CD8-positive, alpha-beta memory T cell (primary cell): ENCODE data around the gene SRPK2. TPM values are rescaled to one million over a fixed set of nuclear protein-coding genes. Genes with fewer than 3 reads are reported as not detected.
"Not testable (repeated sequence)": the region's sequence is repeated elsewhere in the genome, so short reads cannot be mapped to it uniquely, and the experiment has no call there.

ENCODE experiments used
- CTCF ChIA-PET: fragments of 350-600 bp; sonication (Branson Sonifier 250); formaldehyde crosslinking; loops from one replicate; lab custom pipeline; 2021; ENCODE audit warnings: antibody characterized with exemption; lab: Charles Lee
- POLR2A ChIA-PET: fragments of 350-600 bp; sonication (Branson Sonifier 250); formaldehyde crosslinking; loops from one replicate; lab custom pipeline; 2021; ENCODE audit warnings: antibody characterized with exemption; lab: Charles Lee
- DNase-seq, 5 donors: peaks; one replicate each; pipeline versions ENCODE4 v3.0.0 to v3.0.0-alpha.2; 2020 to 2022; ENCODE audit warnings: mixed read lengths in 1 of 5
- H3K27ac ChIP-seq: one replicate; pipeline ENCODE4 v1.7.0; 2013; ENCODE audit warnings: low read depth, mild to moderate bottlenecking, low read length, moderate library complexity
- H3K27me3 ChIP-seq: 2 replicates; pipeline ENCODE4 v1.7.0; 2013; ENCODE audit warnings: low read length, mild to moderate bottlenecking; ENCODE audit not compliant: insufficient read depth, poor library complexity, severe bottlenecking
- H3K36me3 ChIP-seq: 2 replicates; pipeline ENCODE4 v1.7.0; 2013; ENCODE audit warnings: mild to moderate bottlenecking, low read length, moderate library complexity; ENCODE audit not compliant: insufficient read depth
- H3K4me1 ChIP-seq: 2 replicates; pipeline ENCODE4 v1.7.0; 2013; ENCODE audit warnings: mild to moderate bottlenecking, low read length, moderate library complexity; ENCODE audit not compliant: insufficient read depth
- H3K4me3 ChIP-seq: 2 replicates; pipeline ENCODE4 v1.7.0; 2013; ENCODE audit warnings: mild to moderate bottlenecking, low read length
- H3K9me3 ChIP-seq: 2 replicates; pipeline ENCODE4 v1.7.0; 2013; ENCODE audit warnings: mild to moderate bottlenecking, low read length
- H3K27ac Mint-ChIP-seq, 8 donors: one replicate each; pipeline ENCODE4 v1.8.0; 2020 to 2021; ENCODE audit warnings: mixed read lengths in 8 of 8, mild to moderate bottlenecking in 6 of 8, inconsistent platforms in 3 of 8, moderate library complexity in 3 of 8
- H3K27me3 Mint-ChIP-seq, 2 donors: one replicate each; pipeline ENCODE4 v1.8.0; 2020 to 2021; ENCODE audit warnings: mixed read lengths in 2 of 2, mild to moderate bottlenecking in 1 of 2, moderate library complexity in 1 of 2
- H3K36me3 Mint-ChIP-seq, 3 donors: one replicate each; pipeline ENCODE4 v1.8.0; 2020 to 2021; ENCODE audit warnings: mixed read lengths in 3 of 3, inconsistent platforms in 1 of 3, mild to moderate bottlenecking in 1 of 3
- H3K4me1 Mint-ChIP-seq, 3 donors: one replicate each; pipeline ENCODE4 v1.8.0; 2020 to 2021; ENCODE audit warnings: mixed read lengths in 3 of 3, inconsistent platforms in 1 of 3, mild to moderate bottlenecking in 1 of 3
- H3K4me3 Mint-ChIP-seq, 7 donors: one replicate each; pipeline ENCODE4 v1.8.0; 2020 to 2021; ENCODE audit warnings: mixed read lengths in 7 of 7, mild to moderate bottlenecking in 6 of 7, moderate library complexity in 4 of 7, inconsistent platforms in 2 of 7
- H3K9me3 Mint-ChIP-seq, 5 donors: one replicate each; pipeline ENCODE4 v1.8.0; 2020 to 2022; ENCODE audit warnings: mixed read lengths in 5 of 5, mild to moderate bottlenecking in 3 of 5, moderate library complexity in 2 of 5, inconsistent platforms in 1 of 5
- polyA plus RNA-seq: library from polyadenylated mRNA; unstranded; fragments of 300-500 nt; fragmentation: Illumina TruSeq; gene quantifications from one replicate; pipeline ENCODE4 v1.2.3, GENCODE V29; 2021
- total RNA-seq, 2 experiments: library from RNA; stranded (reverse); gene quantifications; one replicate each; pipeline ENCODE4 v1.2.3, GENCODE V29; 2021

The SRPK2 gene
- total and polyA plus RNA-seq, 3 experiments from 2014 or later: 40.8 to 59.5 (median 41.3) TPM

DNA sequence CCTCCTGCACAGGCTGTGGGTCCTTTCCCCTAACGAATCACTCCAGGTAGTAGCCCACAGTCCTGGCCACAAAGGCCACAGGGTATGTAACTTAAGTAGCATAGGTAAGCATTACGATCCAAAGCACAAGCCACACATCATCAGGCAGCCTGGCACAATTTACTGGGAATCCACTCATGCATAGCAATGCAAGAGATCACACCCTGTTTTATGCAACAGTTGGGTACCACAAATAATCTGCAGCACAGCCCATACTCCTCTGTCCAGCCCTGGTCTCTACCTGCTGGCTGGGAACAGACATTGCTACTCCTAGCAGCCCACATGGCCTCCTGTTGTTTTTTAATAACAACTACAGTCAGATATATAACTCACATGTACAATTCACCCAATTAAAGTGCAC is 34.3 kb downstream of the SRPK2 start:
- H3K9me3 ChIP-seq: no peaks in the 10 kb centered on the region
- no peaks in the 10 kb centered on the region for H3K27me3 Mint-ChIP-seq
- H3K4me3 ChIP-seq: no peak overlapping the region
- peak overlapping the region; percentile 30 for H3K27ac ChIP-seq
- no peaks in the 10 kb centered on the region for H3K9me3 Mint-ChIP-seq
- peaks cover 63% of the 10 kb centered on the region for H3K4me1 ChIP-seq
- H3K4me3 Mint-ChIP-seq: peak overlapping the region in 6 of 7 donors; percentile 61 to 84 (median 75)
- no peak for DNase-seq
- peak overlapping the region; percentile 72 to 96 (median 92) for H3K27ac Mint-ChIP-seq
- H3K4me1 Mint-ChIP-seq: peaks cover 54 to 76% (median 76%) of the 10 kb centered on the region in 3 donors
- no peaks in the 10 kb centered on the region for H3K27me3 ChIP-seq
- CTCF ChIA-PET: no interaction called here
- H3K36me3 ChIP-seq: no peaks in the 10 kb centered on the region
- POLR2A ChIA-PET: interaction anchor here (1.0 kb wide), 1 partner anchor 34 kb away, joined by 3 read pairs; the partner anchor contains the start of gene SRPK2
- H3K36me3 Mint-ChIP-seq: no peaks in the 10 kb centered on the region

DNA sequence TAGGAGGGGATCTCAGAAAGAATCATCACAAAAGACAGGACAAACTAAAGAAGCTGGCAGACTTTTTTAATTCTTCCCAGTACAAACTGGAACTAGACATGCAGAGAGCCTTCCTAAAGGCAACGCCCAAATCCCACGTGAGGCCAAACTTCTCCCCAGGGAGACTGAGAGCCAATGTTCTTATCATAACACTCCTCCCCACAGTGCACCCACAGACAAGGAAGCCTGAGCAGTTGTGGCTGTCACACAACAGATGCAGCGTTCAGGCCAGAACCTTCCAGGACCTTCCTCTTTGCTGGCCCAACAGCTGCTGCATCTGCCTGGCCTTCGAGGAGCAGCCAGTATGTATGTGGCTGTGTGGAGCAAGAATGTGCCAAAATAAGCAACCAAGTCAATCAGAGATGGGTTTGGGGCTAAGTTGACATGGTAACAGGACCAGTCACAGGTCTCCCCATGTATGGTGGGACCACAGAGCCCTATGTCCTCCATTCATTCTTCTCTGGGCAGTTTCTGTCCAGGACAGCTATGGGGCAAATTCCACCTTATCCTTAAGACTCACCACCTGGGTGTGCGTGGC is 34.9 kb downstream of the SRPK2 start:
- no peaks in the 10 kb centered on the region for H3K27me3 ChIP-seq
- Mint-ChIP-seq H3K27ac (peak overlapping the region; percentile 77 to 96 (median 92)), H3K36me3 (no peaks in the 10 kb centered on the region), H3K9me3 (no peaks in the 10 kb centered on the region), H3K4me1 (peaks cover 55 to 76% (median 76%) of the 10 kb centered on the region in 3 donors), H3K27me3 (no peaks in the 10 kb centered on the region), H3K4me3 (peak overlapping the region in 6 of 7 donors; percentile 62 to 84 (median 75))
- ChIA-PET POLR2A (interaction anchor here (0.7 to 1.0 kb wide), 2 partner anchors 35 to 283 kb away, joined by 3 read pairs; partner anchors contain the start of gene SRPK2), CTCF (interaction anchor here (1.4 to 2.8 kb wide), 3 partner anchors 34 to 76 kb away, joined by 3 to 9 read pairs (median 5); partner anchors contain the start of gene SRPK2)
- H3K27ac ChIP-seq: peak overlapping the region; percentile 30
- no peaks in the 10 kb centered on the region for H3K9me3 ChIP-seq
- peak in 1 of 5 donors; percentile 49 for DNase-seq
- H3K4me3 ChIP-seq: peak overlapping the region; percentile 27
- no peaks in the 10 kb centered on the region for H3K36me3 ChIP-seq
- peaks cover 63% of the 10 kb centered on the region for H3K4me1 ChIP-seq

GRCh38 chr7:105352901-105353668 is 35.6 kb downstream of the SRPK2 start:
- Histone ChIP-seq H3K36me3 (no peaks in the 10 kb centered on the region), H3K9me3 (no peaks in the 10 kb centered on the region), H3K4me3 (peak overlapping the region; percentile 27), H3K27ac (no peak overlapping the region), H3K4me1 (peaks cover 69% of the 10 kb centered on the region), H3K27me3 (no peaks in the 10 kb centered on the region)
- CTCF ChIA-PET: interaction anchor here (0.9 to 2.8 kb wide), 8 partner anchors 15 to 134 kb away, joined by 3 to 9 read pairs (median 4); partner anchors contain the start of gene SRPK2
- Mint-ChIP-seq H3K9me3 (no peaks in the 10 kb centered on the region), H3K27ac (peak overlapping the region; percentile 77 to 96 (median 94)), H3K4me1 (peaks cover 53 to 69% (median 69%) of the 10 kb centered on the region in 3 donors), H3K27me3 (no peaks in the 10 kb centered on the region), H3K36me3 (no peaks in the 10 kb centered on the region), H3K4me3 (peak overlapping the region in 6 of 7 donors; percentile 71 to 88 (median 81))
- no peak for DNase-seq
- POLR2A ChIA-PET: interaction anchor here (0.7 to 1.4 kb wide), 4 partner anchors 35 to 336 kb away, joined by 3 to 10 read pairs (median 3); partner anchors contain the start of gene SRPK2

GRCh38 chr7:105352018-105352612 is 36.6 kb downstream of the SRPK2 start:
- Histone ChIP-seq H3K36me3 (no peaks in the 10 kb centered on the region), H3K9me3 (no peaks in the 10 kb centered on the region), H3K4me1 (peaks cover 78% of the 10 kb centered on the region), H3K27me3 (no peaks in the 10 kb centered on the region), H3K4me3 (no peak overlapping the region), H3K27ac (no peak overlapping the region)
- no peaks in the 10 kb centered on the region for H3K9me3 Mint-ChIP-seq
- peaks cover 55 to 74% (median 72%) of the 10 kb centered on the region in 3 donors for H3K4me1 Mint-ChIP-seq
- peak overlapping the region; percentile 36 to 88 (median 78) for H3K4me3 Mint-ChIP-seq
- DNase-seq: peak; percentile 29 to 80 (median 76)
- peak overlapping the region; percentile 77 to 96 (median 95) for H3K27ac Mint-ChIP-seq
- POLR2A ChIA-PET: interaction anchor here (1.0 to 1.4 kb wide), 2 partner anchors 36 to 335 kb away, joined by 3 to 10 read pairs; partner anchors contain the start of gene SRPK2
- CTCF ChIA-PET: interaction anchor here (0.5 to 2.8 kb wide), 10 partner anchors 10 to 135 kb away, joined by 3 to 9 read pairs (median 4); partner anchors contain the start of gene SRPK2
- H3K27me3 Mint-ChIP-seq: no peaks in the 10 kb centered on the region
- no peaks in the 10 kb centered on the region for H3K36me3 Mint-ChIP-seq

- no peaks in the 10 kb centered on the region for H3K27me3 ChIP-seq
- DNase-seq: no peak
- H3K4me3 Mint-ChIP-seq: peak overlapping the region in 6 of 7 donors; percentile 13 to 47 (median 38)
- peaks cover 83% of the 10 kb centered on the region for H3K4me1 ChIP-seq
- peak overlapping the region; percentile 14 to 81 (median 46) for H3K27ac Mint-ChIP-seq
- no peak overlapping the region for H3K27ac ChIP-seq
- no peaks in the 10 kb centered on the region for H3K36me3 Mint-ChIP-seq
- no peaks in the 10 kb centered on the region for H3K9me3 Mint-ChIP-seq
- peaks cover 62 to 77% (median 76%) of the 10 kb centered on the region in 3 donors for H3K4me1 Mint-ChIP-seq
- no peaks in the 10 kb centered on the region for H3K27me3 Mint-ChIP-seq
- no peak overlapping the region for H3K4me3 ChIP-seq
- CTCF ChIA-PET: interaction anchor here (0.6 to 1.5 kb wide), 5 partner anchors 9 to 253 kb away, joined by 3 to 5 read pairs (median 3); partner anchors contain the start of gene SRPK2
- no peaks in the 10 kb centered on the region for H3K9me3 ChIP-seq
- H3K36me3 ChIP-seq: no peaks in the 10 kb centered on the region
- POLR2A ChIA-PET: interaction anchor here (0.7 kb wide), 1 partner anchor 395 kb away, joined by 6 read pairs; no protein-coding TSS in a partner anchor
These were observed 37.8 kb downstream of the SRPK2 start for GRCh38 chr7:105350906-105351305.

DNA sequence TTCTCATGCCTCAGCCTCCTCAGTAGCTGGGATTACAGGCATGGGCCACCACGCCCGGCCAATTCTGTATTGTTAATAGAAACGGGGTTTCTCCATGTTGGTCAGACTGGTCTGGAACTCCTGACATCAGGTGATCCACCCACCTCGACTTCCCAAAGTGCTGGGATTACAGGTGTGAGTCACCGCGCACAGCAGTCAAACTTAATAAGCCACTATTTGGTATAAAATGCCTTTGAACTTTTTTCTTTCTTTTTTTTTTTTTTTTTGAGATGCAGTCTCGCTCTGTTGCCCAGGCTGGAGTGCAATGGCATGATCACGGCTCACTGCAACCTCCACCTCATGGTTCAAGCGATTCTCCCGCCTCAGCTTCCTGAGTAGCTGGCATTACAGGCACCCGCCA is 40.5 kb downstream of the SRPK2 start:
- H3K9me3 ChIP-seq, H3K36me3 Mint-ChIP-seq, H3K27ac Mint-ChIP-seq, H3K27me3 Mint-ChIP-seq, CTCF ChIA-PET, DNase-seq, H3K27me3 ChIP-seq, H3K27ac ChIP-seq, H3K36me3 ChIP-seq, H3K4me3 ChIP-seq, H3K9me3 Mint-ChIP-seq: not testable (repeated sequence)
- Mint-ChIP-seq H3K4me3 (peak overlapping the region in 3 of 7 donors; percentile 27 to 47 (median 29)), H3K4me1 (peaks cover 60 to 78% (median 74%) of the 10 kb centered on the region in 3 donors)
- POLR2A ChIA-PET: interaction anchor here (1.2 kb wide), 1 partner anchor 40 kb away, joined by 3 read pairs; no protein-coding TSS in a partner anchor
- peaks cover 74% of the 10 kb centered on the region for H3K4me1 ChIP-seq

DNA sequence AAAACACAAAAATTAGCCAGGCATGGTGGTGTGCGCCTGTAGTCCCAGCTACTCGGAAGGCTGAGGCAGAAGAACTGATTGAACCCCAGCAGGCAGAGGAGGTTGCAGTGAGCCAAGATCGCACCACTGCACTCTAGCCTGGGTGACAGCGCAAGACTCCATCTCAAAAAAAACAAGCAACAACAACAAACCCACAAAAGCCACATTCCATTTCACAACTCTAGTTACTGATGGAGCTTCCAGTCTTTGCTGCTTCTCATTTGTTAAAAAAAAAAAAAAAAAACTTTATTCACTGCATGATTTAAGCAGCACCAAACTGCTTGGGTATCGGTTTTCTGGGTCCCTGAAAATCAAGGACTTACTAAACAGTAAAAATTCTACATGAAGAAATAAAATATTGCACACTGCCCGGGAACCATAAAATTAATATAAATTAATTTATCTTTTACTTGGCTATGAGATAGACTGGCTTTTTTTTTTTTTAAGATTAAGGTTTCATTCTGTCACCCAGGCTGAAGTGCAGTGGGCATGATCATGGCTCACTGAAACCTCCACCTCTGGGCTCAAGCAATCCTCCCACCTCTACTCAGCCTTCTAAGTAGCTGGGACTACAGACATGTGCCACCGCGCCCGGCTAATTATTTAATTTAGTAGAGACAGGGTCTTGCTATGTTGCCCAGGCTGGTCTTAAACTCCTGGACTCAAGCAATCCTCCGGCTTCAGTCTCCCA is 42.0 kb downstream of the SRPK2 start:
- no peak overlapping the region for H3K4me3 ChIP-seq
- DNase-seq: peak in 2 of 5 donors; percentile 59 to 74
- H3K27me3 ChIP-seq: no peaks in the 10 kb centered on the region
- ChIA-PET POLR2A (interaction anchor here (0.6 to 1.0 kb wide), 2 partner anchors 40 to 198 kb away, joined by 3 to 5 read pairs; no protein-coding TSS in a partner anchor), CTCF (interaction anchor here (1.1 kb wide), 1 partner anchor 10 kb away, joined by 4 read pairs; no protein-coding TSS in a partner anchor)
- Mint-ChIP-seq H3K4me1 (peaks cover 55 to 73% (median 70%) of the 10 kb centered on the region in 3 donors), H3K27ac (peak overlapping the region; percentile 28 to 87 (median 79)), H3K27me3 (no peaks in the 10 kb centered on the region), H3K4me3 (peak overlapping the region; percentile 57 to 87 (median 77)), H3K9me3 (no peaks in the 10 kb centered on the region), H3K36me3 (no peaks in the 10 kb centered on the region)
- H3K27ac ChIP-seq: no peak overlapping the region
- H3K4me1 ChIP-seq: peaks cover 61% of the 10 kb centered on the region
- no peaks in the 10 kb centered on the region for H3K9me3 ChIP-seq
- H3K36me3 ChIP-seq: no peaks in the 10 kb centered on the region
